Measurements from ENCODE around the gene ZBED6. TPM values are rescaled to one million over a fixed set of nuclear protein-coding genes. Genes with fewer than 3 reads are reported as not detected.

Gene ZBED6
- total RNA-seq, 1 donor from 2014 or later = 34.1 TPM

GRCh38 chr1:203818399-203818798 is 23.0 kb downstream of the ZBED6 start:
- Mint-ChIP-seq H3K9me3 (ENCODE audit: unreplicated experiment) (peaks cover 2% of the 10 kb centered on the region), H3K4me1 (ENCODE audit: low read depth, unreplicated experiment) (no peaks in the 10 kb centered on the region), H3K36me3 (ENCODE audit: low read depth, unreplicated experiment) (peaks cover 22% of the 10 kb centered on the region), H3K27ac (ENCODE audit: unreplicated experiment) (no peak overlapping the region), H3K4me3 (ENCODE audit: unreplicated experiment) (no peak overlapping the region), H3K27me3 (ENCODE audit: low read depth, unreplicated experiment) (no peaks in the 10 kb centered on the region)
- Histone ChIP-seq H3K27me3 (ENCODE audit: insufficient read depth, low read length) (no peaks in the 10 kb centered on the region), H4K20me1 (ENCODE audit: insufficient read depth, low read length) (peaks cover 64% of the 10 kb centered on the region), H3K4me1 (ENCODE audit: insufficient read depth, low read length) (no peaks in the 10 kb centered on the region), H3K9ac (ENCODE audit: low read length) (no peak overlapping the region), H3K27ac (ENCODE audit: low read depth, low read length) (no peak overlapping the region), H3K4me3 (ENCODE audit: insufficient read depth, low read depth, low read length) (no peak overlapping the region), H3K79me2 (ENCODE audit: insufficient read depth, low read length) (peaks cover 81% of the 10 kb centered on the region), H3K4me2 (ENCODE audit: low read length) (no peak overlapping the region), H3K36me3 (ENCODE audit: insufficient read depth, low read length) (peaks cover 50% of the 10 kb centered on the region), H3K9me3 (ENCODE audit: insufficient read depth, low read depth, low read length) (no peaks in the 10 kb centered on the region), H2AFZ (ENCODE audit: low read depth, low read length) (no peak overlapping the region)
- DNase-seq (ENCODE audit: low read depth) = no peak
- FAIRE-seq = no peak
- TF ChIP-seq, protein P1, sequence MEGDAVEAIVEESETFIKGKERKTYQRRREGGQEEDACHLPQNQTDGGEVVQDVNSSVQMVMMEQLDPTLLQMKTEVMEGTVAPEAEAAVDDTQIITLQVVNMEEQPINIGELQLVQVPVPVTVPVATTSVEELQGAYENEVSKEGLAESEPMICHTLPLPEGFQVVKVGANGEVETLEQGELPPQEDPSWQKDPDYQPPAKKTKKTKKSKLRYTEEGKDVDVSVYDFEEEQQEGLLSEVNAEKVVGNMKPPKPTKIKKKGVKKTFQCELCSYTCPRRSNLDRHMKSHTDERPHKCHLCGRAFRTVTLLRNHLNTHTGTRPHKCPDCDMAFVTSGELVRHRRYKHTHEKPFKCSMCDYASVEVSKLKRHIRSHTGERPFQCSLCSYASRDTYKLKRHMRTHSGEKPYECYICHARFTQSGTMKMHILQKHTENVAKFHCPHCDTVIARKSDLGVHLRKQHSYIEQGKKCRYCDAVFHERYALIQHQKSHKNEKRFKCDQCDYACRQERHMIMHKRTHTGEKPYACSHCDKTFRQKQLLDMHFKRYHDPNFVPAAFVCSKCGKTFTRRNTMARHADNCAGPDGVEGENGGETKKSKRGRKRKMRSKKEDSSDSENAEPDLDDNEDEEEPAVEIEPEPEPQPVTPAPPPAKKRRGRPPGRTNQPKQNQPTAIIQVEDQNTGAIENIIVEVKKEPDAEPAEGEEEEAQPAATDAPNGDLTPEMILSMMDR (IDR thresholded peaks at IDR 0.05; ENCODE audit: insufficient read depth, low read depth, low read length) = no peak
- TF ChIP-seq EZH2 (IDR thresholded peaks at IDR 0.05; ENCODE audit: insufficient read depth, low read length) = no peak

DNA sequence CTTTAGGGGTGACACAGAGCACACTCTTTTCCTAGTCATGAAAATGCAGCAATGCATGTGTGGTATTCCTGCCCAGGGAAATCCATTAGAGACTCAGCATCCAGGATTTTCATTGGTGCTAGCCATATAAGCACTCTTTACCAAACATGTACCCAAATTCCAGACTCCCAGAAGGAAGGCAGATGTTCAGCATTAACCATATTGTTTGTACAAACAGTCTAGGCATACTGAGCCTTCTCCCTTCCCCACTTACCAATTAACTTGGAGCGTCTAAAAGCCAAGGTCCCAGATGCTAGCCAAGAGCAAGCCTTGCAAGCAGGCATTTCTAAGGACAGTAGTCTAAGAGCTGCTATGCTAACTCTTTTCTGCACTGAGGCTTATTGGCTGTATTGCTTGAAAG is 27.9 kb downstream of the ZBED6 start:
- H3K9ac ChIP-seq (ENCODE audit: low read length) = no peak overlapping the region
- H3K4me3 Mint-ChIP-seq (ENCODE audit: unreplicated experiment) = no peak overlapping the region
- peaks cover 68% of the 10 kb centered on the region for H3K79me2 ChIP-seq (ENCODE audit: insufficient read depth, low read length)
- no peak for FAIRE-seq
- H3K9me3 ChIP-seq (ENCODE audit: insufficient read depth, low read depth, low read length) = no peaks in the 10 kb centered on the region
- no peaks in the 10 kb centered on the region for H3K4me1 ChIP-seq (ENCODE audit: insufficient read depth, low read length)
- H3K27ac ChIP-seq (ENCODE audit: low read depth, low read length) = no peak overlapping the region
- H2AFZ ChIP-seq (ENCODE audit: low read depth, low read length) = no peak overlapping the region
- H3K36me3 Mint-ChIP-seq (ENCODE audit: low read depth, unreplicated experiment) = peaks cover 11% of the 10 kb centered on the region
- H3K27me3 ChIP-seq (ENCODE audit: insufficient read depth, low read length) = no peaks in the 10 kb centered on the region
- H3K4me1 Mint-ChIP-seq (ENCODE audit: low read depth, unreplicated experiment) = no peaks in the 10 kb centered on the region
- no peaks in the 10 kb centered on the region for H3K27me3 Mint-ChIP-seq (ENCODE audit: low read depth, unreplicated experiment)
- no peak for DNase-seq (ENCODE audit: low read depth)
- no peak overlapping the region for H3K27ac Mint-ChIP-seq (ENCODE audit: unreplicated experiment)
- no peak overlapping the region for H3K4me2 ChIP-seq (ENCODE audit: low read length)
- no peak overlapping the region for H3K4me3 ChIP-seq (ENCODE audit: insufficient read depth, low read depth, low read length)
- H3K36me3 ChIP-seq (ENCODE audit: insufficient read depth, low read length) = peaks cover 48% of the 10 kb centered on the region
- H4K20me1 ChIP-seq (ENCODE audit: insufficient read depth, low read length) = peaks cover 74% of the 10 kb centered on the region
- no peaks in the 10 kb centered on the region for H3K9me3 Mint-ChIP-seq (ENCODE audit: unreplicated experiment)
- no peak for TF ChIP-seq EZH2 (IDR thresholded peaks at IDR 0.05; ENCODE audit: insufficient read depth, low read length)
- TF ChIP-seq, protein P1 (IDR thresholded peaks at IDR 0.05; ENCODE audit: insufficient read depth, low read depth, low read length) = no peak

GRCh38 chr1:203826175-203826574 is 30.8 kb downstream of the ZBED6 start:
- H3K9me3 ChIP-seq (ENCODE audit: insufficient read depth, low read depth, low read length) = no peaks in the 10 kb centered on the region
- Mint-ChIP-seq H3K9me3 (ENCODE audit: unreplicated experiment) (no peaks in the 10 kb centered on the region), H3K27ac (ENCODE audit: unreplicated experiment) (no peak overlapping the region), H3K4me3 (ENCODE audit: unreplicated experiment) (no peak overlapping the region), H3K4me1 (ENCODE audit: low read depth, unreplicated experiment) (peaks cover 5% of the 10 kb centered on the region), H3K36me3 (ENCODE audit: low read depth, unreplicated experiment) (peaks cover 9% of the 10 kb centered on the region), H3K27me3 (ENCODE audit: low read depth, unreplicated experiment) (no peaks in the 10 kb centered on the region)
- no peak overlapping the region for H2AFZ ChIP-seq (ENCODE audit: low read depth, low read length)
- TF ChIP-seq, protein P1 (IDR thresholded peaks at IDR 0.05; ENCODE audit: insufficient read depth, low read depth, low read length) = no peak
- TF ChIP-seq EZH2 (IDR thresholded peaks at IDR 0.05; ENCODE audit: insufficient read depth, low read length) = no peak
- FAIRE-seq = no peak
- no peaks in the 10 kb centered on the region for H3K4me1 ChIP-seq (ENCODE audit: insufficient read depth, low read length)
- peaks cover 60% of the 10 kb centered on the region for H3K36me3 ChIP-seq (ENCODE audit: insufficient read depth, low read length)
- no peak overlapping the region for H3K4me3 ChIP-seq (ENCODE audit: insufficient read depth, low read depth, low read length)
- H3K27me3 ChIP-seq (ENCODE audit: insufficient read depth, low read length) = no peaks in the 10 kb centered on the region
- no peak overlapping the region for H3K9ac ChIP-seq (ENCODE audit: low read length)
- H4K20me1 ChIP-seq (ENCODE audit: insufficient read depth, low read length) = peaks cover 66% of the 10 kb centered on the region
- peaks cover 53% of the 10 kb centered on the region for H3K79me2 ChIP-seq (ENCODE audit: insufficient read depth, low read length)
- DNase-seq (ENCODE audit: low read depth) = no peak
- no peak overlapping the region for H3K27ac ChIP-seq (ENCODE audit: low read depth, low read length)
- no peak overlapping the region for H3K4me2 ChIP-seq (ENCODE audit: low read length)

All from astrocyte (in vitro differentiated cells and primary cell).